Subcutaneous adipose tissue (tissue), 4 donors: ENCODE measurements around the gene INPP5A. TPM values are rescaled to one million over a fixed set of nuclear protein-coding genes. Genes with fewer than 3 reads are reported as not detected.

ENCODE experiments used
- total RNA-seq, 4 donors: library from RNA; depleted of rRNA; stranded (reverse); fragments of >200 nt; gene quantifications; one replicate each; pipeline ENCODE4 v1.1.0, GENCODE V29; 2016
- TF ChIP-seq, protein P1 (sequence below): fragments of 450-650 bp; IDR thresholded peaks from one replicate; pipeline ENCODE4 v1.5.1; 2016; ENCODE audit warnings: low read depth, mild to moderate bottlenecking, control low read depth, antibody characterized with exemption, moderate library complexity

The INPP5A gene
- total RNA-seq, 4 donors from 2014 or later = 23.1 to 34.1 (median 31.6) TPM

GRCh38 chr10:132699411-132700155 lies 162.0 kb downstream of the INPP5A start:
- TF ChIP-seq, protein P1, sequence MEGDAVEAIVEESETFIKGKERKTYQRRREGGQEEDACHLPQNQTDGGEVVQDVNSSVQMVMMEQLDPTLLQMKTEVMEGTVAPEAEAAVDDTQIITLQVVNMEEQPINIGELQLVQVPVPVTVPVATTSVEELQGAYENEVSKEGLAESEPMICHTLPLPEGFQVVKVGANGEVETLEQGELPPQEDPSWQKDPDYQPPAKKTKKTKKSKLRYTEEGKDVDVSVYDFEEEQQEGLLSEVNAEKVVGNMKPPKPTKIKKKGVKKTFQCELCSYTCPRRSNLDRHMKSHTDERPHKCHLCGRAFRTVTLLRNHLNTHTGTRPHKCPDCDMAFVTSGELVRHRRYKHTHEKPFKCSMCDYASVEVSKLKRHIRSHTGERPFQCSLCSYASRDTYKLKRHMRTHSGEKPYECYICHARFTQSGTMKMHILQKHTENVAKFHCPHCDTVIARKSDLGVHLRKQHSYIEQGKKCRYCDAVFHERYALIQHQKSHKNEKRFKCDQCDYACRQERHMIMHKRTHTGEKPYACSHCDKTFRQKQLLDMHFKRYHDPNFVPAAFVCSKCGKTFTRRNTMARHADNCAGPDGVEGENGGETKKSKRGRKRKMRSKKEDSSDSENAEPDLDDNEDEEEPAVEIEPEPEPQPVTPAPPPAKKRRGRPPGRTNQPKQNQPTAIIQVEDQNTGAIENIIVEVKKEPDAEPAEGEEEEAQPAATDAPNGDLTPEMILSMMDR = no peak

DNA sequence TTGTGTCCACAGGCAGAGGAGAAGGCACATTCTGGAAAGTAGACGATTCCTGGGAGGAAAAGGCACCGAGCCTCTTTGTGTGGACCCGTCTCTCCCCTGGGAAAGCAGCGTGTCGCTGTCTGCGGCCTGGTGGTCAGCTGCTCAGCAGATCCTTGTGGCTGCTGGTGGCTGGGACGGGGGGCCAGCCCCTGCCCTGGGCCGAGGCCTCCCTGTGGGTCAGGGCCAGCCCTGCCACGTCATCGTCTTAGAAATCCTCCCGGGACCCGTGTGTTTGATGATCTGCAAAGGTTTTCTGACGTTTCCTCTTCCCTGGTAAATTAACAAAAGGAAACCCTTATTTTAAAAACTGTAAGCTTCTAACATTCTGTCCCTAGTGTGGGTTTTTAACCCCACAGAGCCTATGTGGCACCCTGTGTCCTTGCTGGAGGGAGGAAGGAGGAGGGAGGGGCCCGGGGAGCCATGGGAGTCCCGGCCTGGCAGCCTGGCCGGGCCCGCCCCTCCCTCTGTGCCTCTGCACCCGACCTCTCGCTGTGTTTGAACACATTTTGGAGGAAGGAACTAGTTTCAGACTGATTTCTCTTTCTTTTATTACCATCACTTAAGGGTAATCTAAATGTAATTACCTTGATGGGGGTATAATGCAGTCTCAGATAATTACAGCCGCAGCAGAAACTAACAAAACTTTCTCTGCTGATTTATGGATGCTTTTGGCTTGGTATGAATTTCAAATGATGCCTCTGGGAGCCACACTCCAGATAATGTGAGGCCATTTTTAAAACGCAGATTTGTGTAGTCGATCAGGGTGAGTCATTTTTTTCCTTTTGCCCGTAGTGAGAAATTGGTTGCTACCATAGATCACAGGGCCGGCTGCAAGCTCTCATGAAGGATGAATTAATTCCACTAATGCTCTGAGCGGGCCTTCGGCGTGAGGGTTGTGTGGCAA lies 162.8 kb downstream of the INPP5A start:
- TF ChIP-seq, protein P1 = no peak

DNA sequence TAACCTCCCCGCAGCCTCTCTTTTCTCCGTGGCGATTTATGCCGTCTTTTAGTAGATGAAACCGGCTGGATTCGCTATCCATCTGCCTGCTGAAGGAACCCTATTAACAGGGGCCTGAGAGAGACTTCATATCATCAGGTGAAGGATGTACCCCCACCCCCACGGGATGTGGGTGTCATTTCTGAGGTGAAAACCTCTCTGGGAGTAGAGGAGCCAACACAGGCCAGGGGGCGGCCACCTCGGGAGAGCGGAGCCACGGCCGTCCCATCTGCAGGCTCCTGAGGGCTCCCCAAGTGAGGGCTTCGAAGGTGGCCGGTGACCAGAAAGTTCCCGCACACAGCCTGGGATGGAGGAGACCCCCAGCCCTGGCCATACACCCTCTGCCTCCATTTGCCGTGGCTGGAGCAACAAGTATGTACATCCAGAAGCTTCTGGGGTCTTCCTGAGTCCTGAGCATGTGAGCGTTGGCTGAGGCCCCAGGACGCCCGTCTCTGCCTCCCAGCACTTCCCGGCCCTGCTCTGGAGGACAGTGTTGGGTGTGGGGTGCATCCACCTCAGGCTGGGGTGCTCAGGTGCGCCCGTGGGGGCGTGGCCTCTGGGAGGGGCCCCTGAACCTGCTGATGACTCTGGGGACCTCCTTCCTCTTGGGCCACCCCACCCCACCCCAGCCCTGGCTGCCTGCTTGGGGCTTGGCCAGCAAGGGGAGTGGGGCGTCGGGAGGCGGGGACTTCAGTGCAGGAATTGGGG lies 163.7 kb downstream of the INPP5A start:
- TF ChIP-seq, protein P1 = no peak

- TF ChIP-seq, protein P1 = no peak
These were observed 164.2 kb downstream of the INPP5A start for GRCh38 chr10:132701846-132702190.

- TF ChIP-seq, protein P1 = no peak
These were observed 165.2 kb downstream of the INPP5A start for GRCh38 chr10:132702601-132703418.

DNA sequence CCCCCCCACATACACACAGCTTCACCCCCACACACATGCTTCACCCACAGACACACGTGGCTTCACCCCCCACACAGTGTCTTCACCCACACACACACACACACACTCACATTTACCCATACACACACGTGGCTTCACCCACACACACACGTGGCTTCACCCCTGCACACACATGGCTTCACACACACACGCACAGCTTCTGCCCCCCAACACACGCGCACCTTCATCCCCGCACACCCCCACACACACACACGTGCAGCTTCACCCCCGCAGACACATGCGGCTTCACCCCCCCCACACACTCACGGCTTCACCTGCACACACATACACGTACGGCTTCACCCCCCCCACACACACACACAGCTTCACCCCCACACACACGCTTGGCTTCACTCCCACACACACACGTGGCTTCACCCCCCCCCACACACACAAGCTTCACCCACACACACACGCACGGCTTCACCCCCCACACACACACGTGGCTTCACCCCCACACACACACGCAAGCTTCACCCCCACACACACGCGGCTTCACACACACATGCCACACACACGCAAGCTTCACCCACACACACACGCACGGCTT lies 165.9 kb downstream of the INPP5A start:
- TF ChIP-seq, protein P1 = no peak
